GM12891 (cell line): ENCODE data around the gene TBL3.
A peak's percentile ranks its signal among the peaks of the same experiment; 100 is the strongest.

Source experiments
- DNase-seq: peaks from one replicate; pipeline ENCODE4 v3.0.0; 2011; ENCODE audit warnings: low spot score; ENCODE audit not compliant: insufficient read length
- FAIRE-seq: peaks from 2 replicates; lab custom pipeline; 2011; peaks lifted over from hg19 to GRCh38; lab: Jason Lieb, UNC
- PAX5 ChIP-seq: IDR thresholded peaks from 2 replicates; pipeline ENCODE4 v1.6.1; 2011; ENCODE audit warnings: low read length, moderate library complexity, mild to moderate bottlenecking; ENCODE audit not compliant: insufficient read depth, severe bottlenecking
- POLR2A ChIP-seq: IDR thresholded peaks from 2 replicates; pipeline ENCODE4 v1.6.1; 2011; ENCODE audit warnings: low read depth, low read length, control low read depth
- POLR2AphosphoS5 ChIP-seq: IDR thresholded peaks from 2 replicates; pipeline ENCODE4 v1.6.1; 2011; ENCODE audit warnings: low read depth, low read length, control low read depth
- POU2F2 ChIP-seq: IDR thresholded peaks from 2 replicates; pipeline ENCODE4 v1.6.1; 2011; ENCODE audit warnings: low read depth, mild to moderate bottlenecking, control low read depth, low read length, moderate library complexity
- SPI1 ChIP-seq: IDR thresholded peaks from 2 replicates; pipeline ENCODE4 v1.6.1; 2011; ENCODE audit warnings: low read depth, low read length, control low read depth
- TAF1 ChIP-seq: IDR thresholded peaks from 2 replicates; pipeline ENCODE4 v1.6.1; 2011; ENCODE audit warnings: low read depth, low read length, control low read depth

Gene TBL3

DNA sequence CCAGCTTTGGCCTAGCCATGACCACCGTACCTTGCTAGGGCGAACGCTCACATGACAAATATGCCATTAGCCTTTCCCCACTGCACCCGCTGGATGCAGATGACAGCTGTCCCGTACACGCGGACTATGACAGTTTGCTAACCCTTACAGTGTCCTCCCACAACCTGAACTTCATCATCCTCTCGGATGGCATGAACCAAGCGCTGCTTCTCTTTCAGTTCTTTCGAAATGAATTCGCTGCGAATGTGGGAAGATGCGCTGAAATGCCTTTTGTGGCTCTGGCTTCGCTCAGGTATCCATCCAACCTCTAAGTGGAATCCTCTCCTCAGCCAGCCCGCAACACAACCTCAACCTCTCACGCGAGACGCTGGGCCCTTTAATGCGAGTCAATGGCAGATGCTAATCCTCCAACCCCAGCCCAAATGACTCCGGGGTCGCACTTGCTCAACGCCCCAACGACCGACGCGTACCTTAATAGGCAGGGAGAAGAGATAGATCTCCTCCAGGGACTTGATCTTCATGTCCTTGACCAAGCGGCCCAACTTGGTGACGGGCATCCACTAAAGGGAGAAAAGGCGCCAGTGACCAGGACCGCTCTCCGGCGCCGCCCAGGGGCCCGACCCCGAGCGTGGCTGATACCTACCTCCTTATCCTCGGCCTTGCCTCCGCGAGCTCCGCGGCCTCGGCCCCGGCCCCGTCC is 7.9 kb upstream of the TBL3 start:
- TF ChIP-seq POLR2A: no peak; the same call in 1 of the 2 replicates
- 0 out of 2 replicates have a peak, but pooled peaks have one; percentile 17 for TF ChIP-seq POLR2AphosphoS5
- TF ChIP-seq PAX5: no peak
- peak; percentile 21; the same call in 1 of the 2 replicates for TF ChIP-seq POU2F2
- TF ChIP-seq TAF1: no peak
- DNase-seq (no peak), FAIRE-seq (peak; percentile 5)

DNA sequence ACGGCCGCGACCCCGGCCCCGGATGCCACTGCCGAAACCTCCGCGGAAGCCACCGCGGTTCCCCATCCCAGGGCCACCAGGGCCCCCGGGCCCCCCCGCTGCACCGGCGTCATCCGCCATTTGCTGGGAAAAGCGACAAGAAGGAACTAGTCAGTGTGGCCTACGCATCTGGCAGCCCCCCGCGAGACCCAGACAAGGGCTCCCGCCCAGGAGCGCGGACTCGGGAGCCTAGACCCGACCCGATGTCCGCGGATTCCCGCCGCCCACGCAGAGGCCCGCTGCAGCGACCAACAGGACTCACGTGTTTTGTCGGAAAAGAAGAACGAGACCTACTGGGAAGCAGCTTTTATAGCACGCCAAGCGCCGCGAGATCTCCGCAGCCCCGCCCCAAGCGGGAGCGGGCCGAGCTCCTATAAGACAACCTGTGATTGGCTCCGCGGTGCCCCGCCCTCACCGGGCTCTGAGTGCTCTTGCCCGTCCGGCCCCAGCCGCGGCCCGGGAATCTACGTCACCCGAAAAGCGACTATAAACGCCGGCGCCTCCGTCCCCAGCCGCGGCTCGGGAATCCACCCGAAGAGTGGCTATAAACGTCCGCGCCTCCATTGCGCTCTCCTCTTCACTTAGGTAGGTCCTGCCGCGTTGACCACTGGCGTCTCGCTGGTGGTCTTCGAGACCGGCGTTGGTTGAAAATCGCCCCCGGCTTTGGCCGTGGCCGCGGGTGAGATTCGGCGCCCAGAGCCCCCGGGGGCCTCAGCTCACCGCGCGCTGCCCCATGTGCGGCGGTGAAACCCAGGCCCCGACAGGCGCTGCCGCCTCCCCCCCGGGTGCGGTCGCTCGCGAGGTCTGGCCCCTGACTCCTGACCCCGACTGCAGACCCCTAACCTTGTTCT is 7.1 kb upstream of the TBL3 start, which contains the start of gene RPS2:
TSS of gene RPS2 (minus strand) at position 321 of the 890 bp plus-strand sequence. CDS start at position 120, 201 bp downstream.
- TF ChIP-seq POLR2AphosphoS5: peak; percentile 100
- TF ChIP-seq POLR2A: peak; percentile 100
- TF ChIP-seq TAF1: peak; percentile 100
- no peak for TF ChIP-seq SPI1
- TF ChIP-seq PAX5: no peak
- peak; percentile 97 for TF ChIP-seq POU2F2
- FAIRE-seq: peak; percentile 85

DNA sequence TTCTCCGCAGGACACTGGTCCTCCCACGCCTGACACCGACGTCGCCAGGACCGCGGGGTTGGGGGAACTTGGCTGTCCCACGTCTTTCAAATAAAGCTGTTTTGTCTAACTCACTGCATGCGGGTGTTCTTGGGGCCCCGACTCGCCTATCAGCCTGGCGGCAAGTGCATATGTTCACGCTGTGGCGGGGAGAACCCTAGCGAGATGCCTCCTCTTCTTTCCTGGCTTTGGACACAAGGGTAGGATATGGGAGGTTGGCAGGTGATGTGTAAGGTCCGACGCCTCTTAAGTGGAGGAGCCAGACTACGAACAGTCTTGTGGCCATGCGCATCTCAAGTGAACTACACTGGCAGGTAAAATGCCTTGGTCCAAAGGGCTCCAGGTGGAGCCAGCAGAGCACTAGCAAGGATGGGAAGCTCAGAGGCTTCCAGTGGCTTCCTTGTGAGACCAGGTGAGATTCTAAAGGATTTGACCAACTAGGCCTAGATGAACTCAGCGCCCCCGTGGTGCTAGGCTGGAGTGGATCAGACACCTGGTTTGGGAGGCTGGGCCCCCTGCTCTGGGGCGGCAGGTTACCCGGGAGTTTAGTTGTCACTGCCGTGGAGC is 6.4 kb upstream of the TBL3 start:
- no peak; the same call in 1 of the 2 replicates for TF ChIP-seq POLR2A
- peak; percentile 26 for TF ChIP-seq POLR2AphosphoS5
- DNase-seq: no peak
- FAIRE-seq: no peak

More for the DNA sequence above, 7.1 kb upstream of the TBL3 start, which contains the start of gene RPS2:
- peak; percentile 100 for DNase-seq

DNA sequence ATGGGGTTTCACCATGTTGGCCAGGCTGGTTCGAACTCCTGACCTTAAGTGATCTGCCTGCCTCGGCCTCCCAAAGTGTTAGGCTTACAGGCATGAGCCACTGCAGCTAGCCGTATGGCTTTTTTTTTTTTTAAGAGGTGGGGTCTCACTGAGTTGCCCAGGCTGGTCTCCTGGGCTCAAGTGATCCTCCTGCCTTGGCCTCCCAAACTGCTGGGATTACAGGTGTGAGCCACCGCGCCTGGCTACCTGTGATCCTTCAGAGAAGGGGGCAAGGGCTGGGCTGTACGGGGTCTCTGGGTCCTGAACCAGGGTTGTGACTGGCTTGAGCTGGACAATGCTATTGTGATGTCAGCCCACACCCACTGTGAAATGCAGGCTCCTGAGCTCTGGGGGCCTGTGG is 5.4 kb upstream of the TBL3 start, which contains the start of gene RNF151:
TSS of gene RNF151 (plus strand) at position 397 of the 400 bp plus-strand sequence. CDS start 26 bp downstream, outside the sequence.
- TF ChIP-seq SPI1 (no peak), TAF1 (no peak), POLR2A (no peak), POLR2AphosphoS5 (no peak), PAX5 (no peak), POU2F2 (no peak)
- FAIRE-seq (no peak), DNase-seq (no peak)

DNA sequence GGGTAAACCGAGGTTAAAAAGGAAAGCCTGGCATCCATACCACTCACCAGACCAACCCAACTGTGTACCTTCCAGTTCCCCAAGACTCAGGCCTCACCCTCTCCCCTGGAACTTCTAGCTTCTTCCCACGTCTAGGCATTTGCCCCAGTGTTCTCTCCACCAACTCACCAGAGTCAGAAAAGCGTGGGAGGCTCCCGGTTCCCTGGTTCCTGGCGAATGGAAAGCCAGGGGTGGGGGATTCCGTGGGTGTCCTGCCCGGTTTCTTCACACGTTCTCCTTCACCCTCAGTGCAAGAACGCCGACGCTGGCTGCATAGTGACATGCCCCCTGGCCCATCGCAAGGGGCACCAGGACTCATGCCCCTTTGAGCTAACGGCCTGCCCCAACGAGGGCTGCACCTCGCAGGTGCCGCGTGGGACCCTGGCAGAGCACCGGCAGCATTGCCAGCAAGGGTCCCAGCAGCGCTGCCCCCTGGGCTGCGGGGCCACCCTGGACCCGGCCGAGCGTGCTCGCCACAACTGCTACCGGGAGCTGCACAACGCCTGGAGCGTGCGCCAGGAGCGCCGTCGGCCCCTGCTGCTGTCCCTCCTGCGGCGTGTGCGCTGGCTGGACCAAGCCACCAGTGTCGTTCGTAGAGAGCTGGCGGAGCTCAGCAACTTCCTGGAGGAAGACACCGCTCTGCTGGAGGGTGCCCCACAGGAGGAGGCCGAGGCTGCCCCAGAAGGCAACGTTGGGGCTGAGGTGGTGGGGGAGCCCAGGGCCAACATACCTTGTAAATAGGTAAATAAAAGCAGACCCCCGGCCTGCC is 3.5 kb upstream of the TBL3 start:
- no peak for FAIRE-seq
- no peak for TF ChIP-seq POU2F2
- TF ChIP-seq POLR2AphosphoS5: no peak
- TF ChIP-seq SPI1: no peak
- no peak for TF ChIP-seq PAX5
- TF ChIP-seq TAF1: no peak
- TF ChIP-seq POLR2A: no peak
- DNase-seq: no peak

DNA sequence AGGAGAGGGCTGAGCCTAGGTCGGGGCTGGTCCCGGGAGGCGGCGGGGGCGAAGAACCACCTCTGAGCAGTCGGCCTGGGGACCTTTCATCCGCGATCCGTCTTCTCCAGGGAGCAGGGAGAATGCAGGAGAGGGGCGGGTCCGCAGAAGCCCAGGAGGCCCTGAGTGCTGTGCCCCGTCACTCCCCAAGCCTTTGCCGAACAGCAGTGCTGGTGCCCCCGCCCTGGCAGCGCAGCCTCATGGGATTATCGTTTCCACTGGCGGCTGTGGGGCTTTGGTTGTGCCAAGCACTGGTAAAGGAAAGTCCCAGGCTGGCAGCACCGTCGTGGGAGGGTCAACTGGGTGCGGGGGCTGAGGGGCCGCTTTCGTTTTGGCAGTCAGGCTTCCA is 631 bp downstream of the TBL3 start:
- TF ChIP-seq PAX5 (no peak), POU2F2 (no peak), POLR2A (no peak), POLR2AphosphoS5 (no peak), SPI1 (no peak), TAF1 (no peak)
- FAIRE-seq (no peak), DNase-seq (no peak)

DNA sequence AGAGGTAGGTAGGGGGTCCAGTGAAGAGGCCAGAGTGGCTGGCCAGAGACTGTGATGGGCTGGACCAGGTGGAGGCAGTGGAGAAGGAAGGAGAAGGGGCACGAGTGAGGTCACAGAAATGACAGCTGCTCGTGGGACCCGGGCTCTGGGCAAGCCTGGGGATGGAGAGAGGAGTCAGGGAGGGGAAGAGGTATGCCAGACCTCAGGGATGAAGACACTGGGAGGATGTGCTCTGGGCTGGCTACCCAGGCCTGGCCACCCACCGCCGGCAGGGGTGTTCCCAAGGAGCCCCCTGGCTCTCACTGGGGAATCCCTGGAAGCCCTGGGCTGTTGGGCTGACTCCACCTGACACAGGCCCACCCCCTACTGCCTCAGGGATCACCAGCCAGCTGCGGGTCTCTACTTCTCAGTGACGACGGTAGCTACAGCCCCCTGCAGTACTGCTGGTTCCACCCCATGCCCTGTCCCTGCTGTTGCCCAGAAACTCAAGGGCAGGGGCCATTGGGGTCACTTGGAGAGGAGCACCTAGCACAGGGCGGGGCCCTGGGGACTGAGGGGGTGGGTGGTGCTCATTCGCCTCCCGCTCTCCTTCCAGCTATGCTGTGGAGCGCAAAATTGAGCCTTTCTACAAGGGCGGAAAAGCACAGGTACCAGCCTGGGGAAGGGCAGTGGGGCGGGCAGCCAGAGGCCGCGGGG is 1.8 kb downstream of the TBL3 start:
- FAIRE-seq: no peak
- DNase-seq: no peak
- TF ChIP-seq SPI1 (no peak), POLR2A (no peak)

DNA sequence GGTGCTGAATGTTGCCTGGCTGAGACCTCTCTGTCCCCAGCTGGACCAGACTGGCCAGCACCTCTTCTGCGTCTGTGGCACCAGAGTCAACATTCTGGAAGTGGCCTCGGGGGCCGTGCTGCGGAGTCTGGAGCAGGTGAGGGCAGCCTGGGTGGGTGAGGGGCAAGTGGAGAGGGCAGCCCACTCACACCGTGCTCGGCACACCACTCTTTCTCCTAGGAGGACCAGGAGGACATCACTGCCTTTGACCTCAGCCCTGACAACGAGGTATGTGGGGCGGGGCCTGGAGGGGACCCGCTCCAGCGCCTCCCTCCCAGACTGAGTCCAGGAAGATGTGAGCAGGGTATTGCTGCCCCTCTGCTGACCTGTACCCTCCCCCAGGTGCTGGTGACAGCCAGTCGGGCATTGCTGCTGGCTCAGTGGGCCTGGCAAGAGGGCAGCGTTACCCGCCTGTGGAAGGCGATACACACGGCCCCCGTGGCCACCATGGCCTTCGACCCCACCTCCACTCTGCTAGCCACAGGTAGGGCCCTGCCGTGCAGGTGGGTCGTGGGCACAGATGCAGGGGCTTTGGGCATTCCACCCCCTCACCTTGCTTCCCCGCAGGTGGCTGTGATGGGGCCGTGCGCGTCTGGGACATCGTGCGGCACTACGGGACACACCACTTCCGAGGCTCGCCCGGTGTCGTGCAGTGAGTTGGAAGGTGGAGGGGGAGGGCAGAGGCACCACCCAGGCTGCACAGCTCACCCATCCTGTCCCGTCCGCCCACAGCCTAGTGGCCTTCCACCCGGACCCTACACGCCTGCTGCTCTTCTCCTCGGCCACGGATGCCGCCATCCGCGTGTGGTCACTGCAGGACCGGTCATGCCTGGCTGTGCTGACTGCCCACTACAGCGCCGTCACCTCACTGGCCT is 2.6 kb downstream of the TBL3 start:
- TF ChIP-seq TAF1: no peak
- TF ChIP-seq POLR2AphosphoS5: no peak
- TF ChIP-seq PAX5: no peak
- TF ChIP-seq POU2F2: no peak
- TF ChIP-seq SPI1: no peak
- no peak for TF ChIP-seq POLR2A
- FAIRE-seq (no peak), DNase-seq (no peak)
